Activated naive CD8-positive, alpha-beta T cell treated with anti-CD3 and anti-CD28 coated beads, Interleukin-2, amount 50 U/mL, for 24 hours (primary cell): ENCODE measurements around the gene GTF3C1.
"Not testable (repeated sequence)": the region's sequence is repeated elsewhere in the genome, so short reads cannot be mapped to it uniquely, and the experiment has no call there.

Experiments used
- ATAC-seq: fragments of 150-1000 bp; cut with Tn5 transposase; one replicate; pipeline ENCODE4 v1.10.0; 2021
- DNase-seq: peaks from one replicate; pipeline ENCODE4 v3.0.0; 2021
- H3K27ac Mint-ChIP-seq: one replicate; pipeline ENCODE4 v1.8.0; 2021; ENCODE audit warnings: mild to moderate bottlenecking, mixed read lengths
- H3K27me3 Mint-ChIP-seq: one replicate; pipeline ENCODE4 v1.8.0; 2021; ENCODE audit warnings: mixed read lengths
- H3K36me3 Mint-ChIP-seq: one replicate; pipeline ENCODE4 v1.8.0; 2021; ENCODE audit warnings: low read depth, mixed read lengths
- H3K4me1 Mint-ChIP-seq: one replicate; pipeline ENCODE4 v1.8.0; 2021; ENCODE audit warnings: mixed read lengths
- H3K4me3 Mint-ChIP-seq: one replicate; pipeline ENCODE4 v1.8.0; 2021; ENCODE audit warnings: mild to moderate bottlenecking, moderate library complexity, mixed read lengths
- H3K9me3 Mint-ChIP-seq: one replicate; pipeline ENCODE4 v1.8.0; 2021; ENCODE audit warnings: mixed read lengths

The GTF3C1 gene

GRCh38 chr16:27446721-27447120 lies 103.0 kb downstream of the GTF3C1 start:
- peak; percentile 66 for DNase-seq

GRCh38 chr16:27445502-27446175 lies 104.1 kb downstream of the GTF3C1 start:
- Mint-ChIP-seq H3K9me3 (no peaks in the 10 kb centered on the region), H3K27ac (peak overlapping the region; percentile 79), H3K27me3 (no peaks in the 10 kb centered on the region), H3K4me3 (no peak overlapping the region), H3K36me3 (peaks cover 88% of the 10 kb centered on the region), H3K4me1 (peaks cover 91% of the 10 kb centered on the region)
- ATAC-seq = no peak
- DNase-seq = no peak

More at GRCh38 chr16:27446721-27447120, 103.0 kb downstream of the GTF3C1 start:
- Mint-ChIP-seq H3K36me3 (peaks cover 87% of the 10 kb centered on the region), H3K27ac (peak overlapping the region; percentile 67), H3K4me3 (peak overlapping the region; percentile 18), H3K27me3 (no peaks in the 10 kb centered on the region), H3K9me3 (no peaks in the 10 kb centered on the region), H3K4me1 (peaks cover 95% of the 10 kb centered on the region)
- ATAC-seq = peak; percentile 48

- H3K9me3 Mint-ChIP-seq = no peaks in the 10 kb centered on the region
- no peak for DNase-seq
- peaks cover 83% of the 10 kb centered on the region for H3K36me3 Mint-ChIP-seq
- no peak for ATAC-seq
- no peak overlapping the region for H3K4me3 Mint-ChIP-seq
- peak overlapping the region; percentile 79 for H3K27ac Mint-ChIP-seq
- peaks cover 81% of the 10 kb centered on the region for H3K4me1 Mint-ChIP-seq
- H3K27me3 Mint-ChIP-seq = no peaks in the 10 kb centered on the region
Measured at GRCh38 chr16:27444470-27444869, 105.2 kb downstream of the GTF3C1 start.

- DNase-seq = no peak
- peaks cover 79% of the 10 kb centered on the region for H3K4me1 Mint-ChIP-seq
- H3K9me3 Mint-ChIP-seq = no peaks in the 10 kb centered on the region
- H3K27me3 Mint-ChIP-seq = no peaks in the 10 kb centered on the region
- H3K36me3 Mint-ChIP-seq = peaks cover 83% of the 10 kb centered on the region
- H3K27ac Mint-ChIP-seq = peak overlapping the region; percentile 56
- no peak for ATAC-seq
- no peak overlapping the region for H3K4me3 Mint-ChIP-seq
Measured at GRCh38 chr16:27444015-27444414, 105.7 kb downstream of the GTF3C1 start.

GRCh38 chr16:27441998-27442397 lies 107.7 kb downstream of the GTF3C1 start:
- Mint-ChIP-seq H3K36me3 (peaks cover 83% of the 10 kb centered on the region), H3K9me3 (no peaks in the 10 kb centered on the region), H3K4me3 (no peak overlapping the region), H3K4me1 (peaks cover 59% of the 10 kb centered on the region), H3K27me3 (no peaks in the 10 kb centered on the region), H3K27ac (no peak overlapping the region)
- ATAC-seq (no peak), DNase-seq (no peak)

- Mint-ChIP-seq H3K4me1 (peaks cover 52% of the 10 kb centered on the region), H3K36me3 (peaks cover 83% of the 10 kb centered on the region), H3K9me3 (no peaks in the 10 kb centered on the region), H3K27ac (peak overlapping the region; percentile 41), H3K4me3 (no peak overlapping the region), H3K27me3 (no peaks in the 10 kb centered on the region)
- no peak for DNase-seq
- ATAC-seq = no peak
Measured at GRCh38 chr16:27441276-27441675, 108.4 kb downstream of the GTF3C1 start.

- H3K27me3 Mint-ChIP-seq = no peaks in the 10 kb centered on the region
- H3K9me3 Mint-ChIP-seq = no peaks in the 10 kb centered on the region
- H3K36me3 Mint-ChIP-seq = peaks cover 81% of the 10 kb centered on the region
- H3K27ac Mint-ChIP-seq = peak overlapping the region; percentile 28
- no peak overlapping the region for H3K4me3 Mint-ChIP-seq
- DNase-seq = no peak
- peak; percentile 8 for ATAC-seq
- peaks cover 37% of the 10 kb centered on the region for H3K4me1 Mint-ChIP-seq
Measured at GRCh38 chr16:27439271-27440018, 110.3 kb downstream of the GTF3C1 start.

- Mint-ChIP-seq H3K9me3 (no peaks in the 10 kb centered on the region), H3K36me3 (peaks cover 81% of the 10 kb centered on the region), H3K4me1 (peaks cover 23% of the 10 kb centered on the region), H3K27ac (no peak overlapping the region), H3K27me3 (no peaks in the 10 kb centered on the region), H3K4me3 (no peak overlapping the region)
- ATAC-seq = no peak
- DNase-seq = no peak
Measured at GRCh38 chr16:27437946-27438345, 111.8 kb downstream of the GTF3C1 start.

- Mint-ChIP-seq H3K27me3 (no peaks in the 10 kb centered on the region), H3K4me3 (no peak overlapping the region), H3K4me1 (peaks cover 22% of the 10 kb centered on the region), H3K9me3 (no peaks in the 10 kb centered on the region), H3K36me3 (peaks cover 79% of the 10 kb centered on the region), H3K27ac (peak overlapping the region; percentile 62)
- DNase-seq (peak; percentile 0), ATAC-seq (no peak)
Measured at GRCh38 chr16:27436921-27437650, 112.6 kb downstream of the GTF3C1 start.

GRCh38 chr16:27436065-27436464 lies 113.6 kb downstream of the GTF3C1 start:
- H3K27ac Mint-ChIP-seq = peak overlapping the region; percentile 62
- peaks cover 76% of the 10 kb centered on the region for H3K36me3 Mint-ChIP-seq
- ATAC-seq (no peak), DNase-seq (peak; percentile 1)
- peaks cover 24% of the 10 kb centered on the region for H3K4me1 Mint-ChIP-seq
- no peaks in the 10 kb centered on the region for H3K9me3 Mint-ChIP-seq
- no peaks in the 10 kb centered on the region for H3K27me3 Mint-ChIP-seq
- H3K4me3 Mint-ChIP-seq = no peak overlapping the region

GRCh38 chr16:27435146-27435545 lies 114.6 kb downstream of the GTF3C1 start:
- peaks cover 29% of the 10 kb centered on the region for H3K4me1 Mint-ChIP-seq
- H3K36me3 Mint-ChIP-seq = peaks cover 78% of the 10 kb centered on the region
- ATAC-seq, H3K4me3 Mint-ChIP-seq, H3K9me3 Mint-ChIP-seq, H3K27ac Mint-ChIP-seq, H3K27me3 Mint-ChIP-seq: not testable (repeated sequence)
- DNase-seq = peak; percentile 0

- peak; percentile 0 for DNase-seq
- no peak for ATAC-seq
- no peaks in the 10 kb centered on the region for H3K9me3 Mint-ChIP-seq
- peaks cover 34% of the 10 kb centered on the region for H3K4me1 Mint-ChIP-seq
- H3K4me3 Mint-ChIP-seq = no peak overlapping the region
- no peaks in the 10 kb centered on the region for H3K27me3 Mint-ChIP-seq
- peaks cover 76% of the 10 kb centered on the region for H3K36me3 Mint-ChIP-seq
- H3K27ac Mint-ChIP-seq = no peak overlapping the region
Measured at GRCh38 chr16:27434141-27435051, 115.3 kb downstream of the GTF3C1 start.

GRCh38 chr16:27433636-27434035 lies 116.1 kb downstream of the GTF3C1 start:
- Mint-ChIP-seq H3K4me3 (no peak overlapping the region), H3K36me3 (peaks cover 75% of the 10 kb centered on the region), H3K27me3 (no peaks in the 10 kb centered on the region), H3K9me3 (no peaks in the 10 kb centered on the region), H3K27ac (no peak overlapping the region), H3K4me1 (peaks cover 38% of the 10 kb centered on the region)
- ATAC-seq (no peak), DNase-seq (no peak)

GRCh38 chr16:27433191-27433590 lies 116.5 kb downstream of the GTF3C1 start:
- H3K27ac Mint-ChIP-seq = peak overlapping the region; percentile 80
- not testable (repeated sequence) for ATAC-seq, H3K27me3 Mint-ChIP-seq, H3K4me3 Mint-ChIP-seq, DNase-seq, H3K9me3 Mint-ChIP-seq
- H3K36me3 Mint-ChIP-seq = peaks cover 76% of the 10 kb centered on the region
- H3K4me1 Mint-ChIP-seq = peaks cover 42% of the 10 kb centered on the region
